Activated naive CD8-positive, alpha-beta T cell treated with anti-CD3 and anti-CD28 coated beads, Interleukin-2, amount 50 U/mL, for 16 hours (primary cell): ENCODE measurements around the gene PLCB1.
"Not testable (repeated sequence)": the region's sequence is repeated elsewhere in the genome, so short reads cannot be mapped to it uniquely, and the experiment has no call there.

Experiments used
- DNase-seq: peaks from one replicate; pipeline ENCODE4 v3.0.0-alpha.2; 2020; ENCODE audit warnings: low read depth, low spot score

PLCB1 gene

DNA sequence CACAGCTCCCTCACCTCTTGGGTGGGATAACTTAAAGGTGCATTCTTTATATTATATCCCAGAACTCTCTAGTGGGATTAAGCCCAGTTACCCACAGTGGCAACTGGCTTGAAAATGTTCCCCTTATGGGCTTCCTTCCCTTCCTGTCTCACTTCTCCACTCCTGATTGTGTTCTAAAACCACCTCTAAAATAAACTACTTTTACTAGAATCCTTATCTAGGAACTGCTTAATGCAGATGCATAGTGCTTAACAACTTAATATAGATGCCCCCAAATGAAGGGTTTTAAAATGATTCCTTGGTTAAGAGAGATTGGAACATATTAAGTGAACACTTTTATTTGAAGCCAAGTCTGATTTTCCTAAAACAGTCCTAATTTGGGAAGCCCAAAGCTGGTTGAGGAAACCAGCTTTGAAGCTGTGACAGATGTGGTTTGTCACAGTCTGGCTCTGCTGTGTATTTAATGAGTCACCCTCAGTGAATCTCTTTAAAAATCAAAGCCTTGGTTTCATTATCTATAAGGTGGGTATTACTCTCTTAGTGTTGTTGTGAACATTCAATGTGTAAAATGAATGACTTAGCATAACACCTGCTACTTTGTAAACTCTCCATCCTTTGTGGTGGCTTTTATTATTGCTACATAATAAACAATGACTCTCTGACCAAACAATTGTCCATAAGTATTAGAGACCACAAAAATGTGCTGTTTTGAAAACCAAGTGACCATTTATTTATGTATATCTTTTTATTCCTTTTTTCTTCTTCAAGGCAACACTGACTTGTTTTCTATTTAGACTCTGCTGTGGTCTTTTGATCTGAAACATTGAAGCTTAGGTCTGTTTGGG is 24.4 kb downstream of the PLCB1 start:
- no peak for DNase-seq

DNA sequence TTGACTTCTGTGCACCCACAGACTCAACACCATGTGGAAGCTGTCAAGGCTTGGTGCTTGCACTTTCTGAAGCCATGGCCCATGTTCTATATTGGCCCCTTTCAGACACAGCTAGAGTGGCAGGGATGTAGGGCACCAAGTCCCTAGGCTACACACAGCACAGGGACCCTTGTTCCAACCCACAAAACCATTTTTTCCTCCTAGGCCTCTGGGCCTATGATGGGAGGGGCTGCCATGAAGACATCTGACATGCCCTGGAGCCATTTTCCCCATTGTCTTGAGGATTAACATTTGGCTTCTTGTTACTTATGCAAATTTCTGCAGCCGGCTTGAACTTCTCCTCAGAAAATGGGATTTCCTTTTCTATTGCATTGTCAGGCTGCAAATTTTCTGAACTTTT is 27.2 kb downstream of the PLCB1 start:
- not testable (repeated sequence) for DNase-seq

DNA sequence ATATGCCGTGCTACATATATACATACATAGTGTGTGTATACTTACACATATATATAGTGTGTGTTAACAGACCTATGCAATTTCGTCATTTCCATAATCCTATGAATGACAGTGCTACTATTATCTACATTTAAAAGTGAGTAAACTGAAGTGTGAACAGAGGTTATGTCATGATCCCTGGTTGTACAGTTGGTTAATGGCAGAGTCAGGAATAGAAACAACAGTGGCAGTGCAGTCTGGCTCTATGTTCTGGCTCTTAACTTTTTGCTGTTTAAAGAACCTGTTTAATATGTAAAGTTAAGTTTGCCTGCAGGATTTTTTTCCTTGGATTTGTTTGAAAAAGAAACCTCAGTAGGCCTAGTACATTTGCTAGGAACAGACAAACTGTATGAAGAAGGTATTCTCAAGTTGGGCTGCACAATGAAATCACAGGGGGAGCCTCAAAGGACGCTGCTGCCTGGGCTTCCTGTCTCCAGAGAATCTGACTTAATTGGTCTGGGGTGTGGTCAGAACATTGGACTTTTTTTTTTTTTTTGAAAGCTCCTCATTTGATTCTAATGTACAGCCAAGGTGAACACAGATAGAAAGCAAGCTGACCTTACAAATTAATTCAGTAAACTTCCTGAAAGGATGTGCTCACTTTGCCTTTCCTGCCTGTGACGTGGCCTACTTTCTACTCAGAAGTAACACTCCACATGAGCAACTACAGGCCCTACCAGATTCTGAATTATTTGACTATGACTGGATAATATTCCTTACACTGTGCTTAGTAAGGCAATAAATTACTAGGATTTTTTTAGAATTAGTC is 29.4 kb downstream of the PLCB1 start:
- no peak for DNase-seq

DNA sequence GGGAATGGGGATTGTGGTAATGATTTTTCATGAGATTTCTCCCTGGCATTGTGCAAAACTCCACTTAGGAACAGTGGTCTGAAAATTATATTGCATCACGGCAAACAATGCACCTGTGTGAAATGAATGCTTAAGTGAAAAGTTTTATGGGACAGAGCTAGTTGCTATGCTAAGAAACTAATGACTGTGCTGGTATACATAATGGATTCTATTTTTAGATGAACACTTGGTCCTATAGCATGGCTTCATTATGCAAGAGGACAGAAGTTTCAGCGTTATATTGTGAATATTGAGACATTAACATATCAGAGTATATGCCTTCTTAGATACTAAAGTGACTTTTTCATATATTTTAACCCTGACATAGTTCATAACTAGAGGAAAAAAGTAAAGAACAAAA is 30.5 kb downstream of the PLCB1 start:
- DNase-seq: no peak

DNA sequence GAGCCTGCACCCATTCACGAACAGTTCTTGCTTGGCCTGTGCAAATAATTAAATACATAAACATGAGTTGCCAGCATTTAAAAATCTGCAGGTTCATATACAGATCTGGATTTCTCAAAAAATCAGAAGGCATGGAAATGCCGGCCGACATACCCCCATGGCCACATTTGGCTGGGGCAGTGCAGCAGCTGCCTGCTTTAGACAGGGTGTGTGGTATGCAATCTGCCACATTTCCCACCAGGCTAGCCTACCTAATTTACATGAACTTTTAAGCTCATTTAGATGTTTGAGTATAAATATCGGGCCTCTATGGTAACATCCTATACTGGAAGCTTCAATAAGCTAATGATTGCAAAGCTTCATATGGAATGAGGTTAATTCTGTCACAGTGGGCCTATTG is 31.5 kb downstream of the PLCB1 start:
- no peak for DNase-seq

DNA sequence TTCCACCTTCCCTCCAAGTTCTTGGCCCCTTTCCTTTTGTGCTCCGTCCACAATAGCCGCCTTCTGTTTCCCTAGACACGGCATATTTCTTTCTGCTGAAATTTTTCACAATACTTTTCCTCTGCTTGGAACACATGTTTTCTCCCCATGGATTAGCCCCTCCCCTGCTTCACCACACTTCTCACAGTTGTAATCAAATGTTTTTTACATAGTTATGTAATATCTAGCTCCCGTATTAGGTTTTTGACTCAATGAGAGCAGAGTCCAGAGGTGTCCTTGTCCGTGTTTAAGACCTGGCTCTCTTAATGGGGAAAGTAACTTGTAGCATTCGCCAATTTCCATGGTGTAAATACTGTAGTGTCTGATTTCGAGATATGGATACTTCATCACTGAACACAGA is 34.7 kb downstream of the PLCB1 start:
- no peak for DNase-seq

DNA sequence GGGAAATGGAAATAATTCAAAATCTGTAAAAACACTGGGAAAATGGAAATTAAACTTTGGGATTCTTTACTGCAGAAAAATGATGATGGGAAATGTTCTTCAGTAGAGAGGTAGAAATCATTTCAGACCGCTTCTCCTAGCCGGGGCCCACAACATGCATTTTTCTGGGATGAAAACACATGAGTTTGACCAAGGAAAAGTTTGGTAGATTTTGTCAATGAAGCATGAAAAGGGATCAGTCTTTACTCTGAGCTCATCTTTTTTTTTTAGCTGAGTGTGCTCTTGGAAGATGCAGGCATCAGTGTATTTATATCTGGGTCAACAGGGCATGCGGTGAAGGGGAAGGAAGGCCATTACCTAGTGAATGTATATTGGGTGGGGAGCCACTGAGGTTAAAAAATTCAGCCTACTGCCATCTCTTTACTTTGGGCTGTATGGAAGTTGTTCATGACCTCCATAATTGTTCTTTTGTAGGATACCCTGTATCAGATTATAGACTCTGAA is 36.8 kb downstream of the PLCB1 start:
- no peak for DNase-seq

DNA sequence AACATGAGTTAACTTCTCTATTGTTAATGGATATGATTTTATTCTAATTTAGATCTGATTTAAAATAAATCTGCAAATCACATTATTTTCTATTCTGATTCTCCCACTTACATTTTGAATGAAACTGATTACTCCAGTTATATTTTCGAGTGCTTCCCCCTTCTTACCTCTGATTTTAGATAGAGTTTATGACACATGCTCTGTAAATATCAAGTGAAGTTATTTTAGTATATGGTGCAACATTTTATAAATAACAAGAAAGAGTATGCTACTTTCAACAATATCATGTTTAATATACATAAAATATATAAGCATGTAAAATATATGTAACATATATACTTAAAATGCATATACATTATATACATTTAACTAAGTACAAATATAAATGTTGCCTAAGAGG is 38.9 kb downstream of the PLCB1 start:
- DNase-seq: no peak

- no peak for DNase-seq
Observed at GRCh38 chr20:8172191-8172590, 40.1 kb downstream of the PLCB1 start.

DNA sequence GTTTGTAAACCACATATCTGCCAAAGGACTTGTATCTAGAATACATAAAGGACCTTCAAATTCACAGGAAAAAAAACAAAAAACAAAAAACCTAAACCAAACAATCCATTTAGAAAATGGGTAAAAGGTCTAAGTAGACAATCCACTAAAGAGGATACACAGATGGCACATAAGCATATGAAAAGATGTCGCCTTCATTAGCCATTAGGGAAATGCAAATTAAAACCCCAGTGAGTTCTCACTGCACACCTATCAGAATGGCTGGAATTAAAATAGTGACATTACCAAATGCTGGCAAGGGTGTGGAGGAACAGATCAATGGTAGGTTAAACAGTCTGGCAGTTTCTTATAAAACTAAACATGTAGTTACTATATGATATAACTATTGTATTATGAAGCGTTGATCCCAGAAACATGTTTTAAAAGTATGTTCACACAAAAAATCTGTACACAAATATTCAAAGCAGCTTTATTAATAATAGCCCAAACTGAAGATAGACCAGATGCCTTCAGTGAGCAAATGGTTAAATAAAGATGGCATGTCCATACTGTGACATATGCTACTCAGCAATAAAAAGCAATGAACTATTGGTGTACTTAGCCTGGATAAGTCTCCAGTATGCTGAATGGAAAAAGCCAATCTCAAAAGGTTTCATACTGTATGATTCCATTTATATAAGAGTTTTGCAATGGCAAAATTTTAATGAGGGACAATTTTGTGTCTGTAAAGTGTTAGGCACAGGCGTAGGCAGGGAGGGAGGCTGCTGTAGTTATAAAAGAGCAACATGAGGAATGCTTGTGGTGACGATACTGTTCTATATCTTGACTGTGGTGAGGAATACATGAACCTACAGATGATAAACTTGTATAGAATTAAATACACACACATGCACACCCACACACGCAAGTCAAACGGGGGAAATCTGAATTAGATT is 43.9 kb downstream of the PLCB1 start:
- no peak for DNase-seq

DNA sequence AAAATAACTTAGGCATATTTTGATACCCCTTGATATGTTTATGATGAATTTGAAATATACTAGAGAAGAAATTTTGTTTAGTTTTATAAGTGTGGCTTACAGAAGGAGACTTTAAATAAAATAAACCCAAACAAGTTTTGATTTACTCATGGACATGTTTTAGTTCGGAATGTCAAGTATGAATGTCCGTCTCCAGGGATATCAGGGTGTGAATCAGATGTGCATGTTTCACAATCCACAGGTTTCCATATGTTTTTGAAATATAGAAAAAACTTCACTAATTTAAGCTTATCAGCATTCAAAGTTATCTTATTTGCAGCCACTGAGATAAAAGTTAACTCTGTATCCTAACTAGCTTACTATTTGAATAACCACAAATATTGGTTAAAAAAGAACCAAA is 51.5 kb downstream of the PLCB1 start:
- no peak for DNase-seq

DNA sequence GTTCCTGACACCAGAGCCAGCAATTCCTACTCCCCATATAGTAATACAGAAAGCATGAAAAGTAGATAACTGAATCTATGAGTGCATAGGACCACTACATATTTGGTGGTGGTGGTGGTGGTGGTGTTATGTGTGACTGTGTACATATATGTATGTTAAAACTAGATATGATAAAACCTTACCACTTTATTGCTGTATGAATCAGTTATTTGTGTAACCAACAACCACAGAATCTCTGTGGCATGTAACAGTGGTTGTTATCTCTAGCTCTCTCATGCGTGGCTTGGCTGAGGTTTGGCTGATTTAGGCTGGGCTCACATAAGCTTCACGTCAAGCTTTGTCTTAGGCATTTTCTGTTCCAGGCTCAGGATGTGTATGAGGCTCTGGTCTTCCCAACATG is 55.7 kb downstream of the PLCB1 start:
- DNase-seq: no peak

DNA sequence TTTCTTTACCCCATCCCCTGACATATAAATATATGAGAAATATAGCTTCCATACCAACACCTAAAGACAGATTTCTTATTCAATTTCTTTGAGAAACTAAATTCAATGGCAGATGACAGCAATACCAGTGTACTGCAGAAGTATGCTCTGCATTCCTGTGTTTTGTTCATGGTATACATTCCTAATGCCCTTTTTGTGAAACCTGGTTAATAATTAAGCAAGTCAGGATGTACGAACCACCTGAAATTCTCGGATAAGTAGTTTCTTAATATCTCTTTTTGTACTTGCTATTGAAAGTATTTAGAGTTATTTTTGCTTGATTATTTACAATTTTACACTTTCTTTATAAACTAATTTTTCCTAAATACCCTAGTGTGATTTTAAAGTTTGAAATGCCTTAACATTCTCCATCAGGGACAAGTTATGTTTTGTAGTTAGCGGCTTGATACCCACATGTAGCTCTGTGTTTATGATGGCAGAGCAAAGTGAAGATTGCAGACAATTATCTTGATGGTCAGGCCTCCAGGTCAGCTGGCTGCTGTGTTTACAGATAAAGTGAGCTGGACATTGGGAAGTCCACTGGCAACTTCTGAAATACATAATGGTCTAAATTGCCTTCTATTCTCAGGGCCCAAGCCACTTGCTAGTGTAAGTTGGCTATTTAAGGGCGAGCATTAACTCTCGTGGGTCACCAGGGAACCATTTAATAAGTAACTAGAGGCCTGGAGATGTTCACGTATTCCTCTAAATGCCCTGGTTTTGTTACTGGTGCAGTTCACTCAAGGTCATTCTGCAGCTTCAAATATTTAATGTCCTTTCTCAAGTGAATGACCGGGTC is 58.2 kb downstream of the PLCB1 start:
- no peak for DNase-seq

DNA sequence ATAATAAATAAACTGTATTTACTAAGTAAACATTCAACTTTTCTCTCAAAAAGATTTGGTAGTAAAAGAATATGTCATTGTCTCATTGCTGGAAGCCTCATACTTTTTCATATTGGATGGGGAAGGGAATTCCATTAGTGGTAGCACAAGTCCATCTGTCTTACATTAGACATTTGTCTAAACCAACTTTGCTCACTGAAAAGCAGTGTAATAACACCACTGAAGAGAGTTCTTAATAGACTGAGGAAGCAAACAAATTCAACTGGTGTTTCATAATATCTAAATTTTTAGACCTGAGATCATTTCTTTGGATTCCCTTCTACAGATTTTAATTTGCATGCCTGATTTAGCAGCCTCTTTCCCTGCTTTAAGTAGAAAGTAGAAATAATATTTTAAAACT is 62.7 kb downstream of the PLCB1 start:
- DNase-seq: no peak

- no peak for DNase-seq
Observed at GRCh38 chr20:8196096-8196495, 64.0 kb downstream of the PLCB1 start.

DNA sequence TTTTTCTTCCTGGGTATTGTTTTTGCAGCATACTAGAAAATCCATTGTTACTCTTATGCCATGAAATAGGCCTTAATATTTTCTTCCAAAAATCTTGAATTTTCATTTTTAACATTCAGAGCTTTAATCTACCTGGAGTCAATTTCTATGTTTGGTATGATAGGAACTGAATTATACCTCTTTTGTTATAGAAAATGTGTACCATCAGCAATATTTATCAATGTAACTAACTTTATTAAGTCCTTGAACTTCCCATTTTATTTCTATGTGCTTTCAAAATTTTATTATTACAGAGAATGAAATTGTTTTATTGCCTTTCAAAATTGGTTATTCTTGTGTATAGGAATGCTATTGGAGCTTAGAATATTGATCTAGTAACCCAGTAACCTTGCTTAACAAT is 68.2 kb downstream of the PLCB1 start:
- no peak for DNase-seq

DNA sequence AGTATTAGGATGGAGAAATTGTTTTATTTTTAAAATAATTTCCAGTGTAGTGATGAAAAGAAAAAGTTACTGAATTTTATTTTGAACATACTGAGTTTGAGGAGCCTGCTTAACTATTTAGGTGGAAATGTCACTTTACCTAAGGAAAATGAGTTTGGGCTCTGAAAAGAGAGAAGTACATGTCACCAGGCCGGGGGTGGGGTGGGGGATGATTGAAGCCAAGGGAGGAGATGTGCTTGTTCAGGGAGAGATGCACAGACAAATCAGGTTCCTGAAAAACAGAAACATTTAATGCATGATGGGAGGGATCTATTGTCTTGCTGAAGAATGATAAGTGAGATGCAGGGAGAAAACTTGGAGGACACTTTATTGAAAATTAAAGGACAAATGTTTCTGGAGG is 71.3 kb downstream of the PLCB1 start:
- no peak for DNase-seq

GRCh38 chr20:8205996-8206395 is 73.9 kb downstream of the PLCB1 start:
- DNase-seq: no peak

- no peak for DNase-seq
Observed at GRCh38 chr20:8208226-8208625, 76.2 kb downstream of the PLCB1 start.

DNA sequence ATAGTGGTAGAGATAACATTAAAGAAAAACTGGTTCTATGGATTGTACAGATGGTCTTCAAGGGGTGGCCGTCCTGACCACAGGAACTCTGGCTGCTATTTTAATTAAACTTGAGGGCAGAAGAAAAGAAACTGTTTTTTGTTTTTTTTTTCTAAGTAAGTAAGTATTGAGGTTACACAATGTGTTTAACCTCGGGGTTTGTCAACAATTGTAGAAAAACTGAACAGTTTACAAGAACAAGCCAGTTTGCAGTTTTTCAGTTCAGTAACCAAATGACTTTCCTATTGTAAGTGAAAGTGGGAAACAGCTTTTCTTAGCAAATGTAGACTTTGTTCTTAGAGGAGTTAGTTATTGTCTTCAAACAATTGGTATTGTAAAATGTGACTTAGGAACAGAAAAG is 77.0 kb downstream of the PLCB1 start:
- DNase-seq: no peak

DNA sequence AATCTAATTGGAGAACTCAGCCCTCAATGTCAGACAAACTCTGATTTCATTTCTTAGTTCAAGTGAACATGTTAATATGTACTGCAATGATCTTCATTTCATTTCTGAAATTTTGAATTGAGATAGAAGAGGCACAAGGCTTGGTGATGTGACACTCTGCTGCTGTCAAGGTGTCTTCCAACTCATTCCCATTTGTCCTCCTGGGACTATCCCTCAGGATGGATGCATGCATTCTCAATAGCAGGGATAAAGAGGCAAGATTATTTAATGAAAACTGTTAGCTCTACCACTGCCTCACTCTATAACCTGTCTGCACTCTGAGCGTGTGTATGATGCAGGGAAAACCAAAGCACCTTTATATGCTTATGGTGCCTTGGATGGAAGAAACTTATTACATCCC is 78.7 kb downstream of the PLCB1 start:
- no peak for DNase-seq
